Measurements from ENCODE around the gene TMEM120A.

DNA sequence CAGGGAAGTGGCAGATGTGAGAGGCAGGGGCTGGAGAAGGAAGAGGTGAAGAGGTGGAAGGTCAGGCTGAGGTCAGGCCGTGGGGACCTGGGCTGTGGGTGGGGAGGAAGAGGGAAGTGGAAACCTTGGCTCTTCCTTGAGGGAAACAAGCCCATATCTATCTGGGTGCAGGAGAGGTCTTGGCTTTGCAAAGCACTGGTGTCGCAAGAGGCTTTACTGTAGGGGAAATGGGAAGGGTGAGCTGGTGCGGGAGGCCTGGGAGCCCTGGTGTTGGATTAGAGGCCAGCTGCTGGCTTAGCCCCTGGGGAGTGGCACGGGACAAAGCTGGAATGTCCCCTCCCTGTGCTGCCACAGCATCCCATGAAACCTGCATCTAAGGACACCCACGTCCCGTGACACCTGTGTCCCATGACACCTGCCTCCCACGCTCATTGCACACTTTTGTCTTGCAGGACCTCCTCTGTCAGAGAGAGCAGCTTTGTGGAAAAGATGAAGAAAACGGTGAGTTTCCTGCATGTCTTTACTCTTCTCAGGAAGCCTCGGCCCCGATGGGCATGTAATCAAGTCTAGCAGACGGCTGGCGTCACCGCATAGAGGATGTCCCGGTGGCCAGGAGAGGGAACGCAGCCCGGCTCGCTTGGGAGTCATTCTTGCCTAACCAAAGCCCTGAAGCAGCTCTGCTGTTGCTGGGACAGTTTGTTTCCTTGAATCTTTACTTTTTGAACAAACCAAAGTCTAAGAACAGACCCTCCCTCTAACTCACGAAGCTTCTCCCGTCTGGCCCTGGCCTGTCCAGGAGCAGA is 22.2 kb downstream of the TMEM120A start:
- TF ChIP-seq POLR2A (IDR thresholded peaks at IDR 0.05) = no peak
- TF ChIP-seq, protein P1, sequence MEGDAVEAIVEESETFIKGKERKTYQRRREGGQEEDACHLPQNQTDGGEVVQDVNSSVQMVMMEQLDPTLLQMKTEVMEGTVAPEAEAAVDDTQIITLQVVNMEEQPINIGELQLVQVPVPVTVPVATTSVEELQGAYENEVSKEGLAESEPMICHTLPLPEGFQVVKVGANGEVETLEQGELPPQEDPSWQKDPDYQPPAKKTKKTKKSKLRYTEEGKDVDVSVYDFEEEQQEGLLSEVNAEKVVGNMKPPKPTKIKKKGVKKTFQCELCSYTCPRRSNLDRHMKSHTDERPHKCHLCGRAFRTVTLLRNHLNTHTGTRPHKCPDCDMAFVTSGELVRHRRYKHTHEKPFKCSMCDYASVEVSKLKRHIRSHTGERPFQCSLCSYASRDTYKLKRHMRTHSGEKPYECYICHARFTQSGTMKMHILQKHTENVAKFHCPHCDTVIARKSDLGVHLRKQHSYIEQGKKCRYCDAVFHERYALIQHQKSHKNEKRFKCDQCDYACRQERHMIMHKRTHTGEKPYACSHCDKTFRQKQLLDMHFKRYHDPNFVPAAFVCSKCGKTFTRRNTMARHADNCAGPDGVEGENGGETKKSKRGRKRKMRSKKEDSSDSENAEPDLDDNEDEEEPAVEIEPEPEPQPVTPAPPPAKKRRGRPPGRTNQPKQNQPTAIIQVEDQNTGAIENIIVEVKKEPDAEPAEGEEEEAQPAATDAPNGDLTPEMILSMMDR (IDR thresholded peaks at IDR 0.05) = no peak
- TF ChIP-seq POLR2AphosphoS5 (IDR thresholded peaks at IDR 0.05) = peak in 2 of 4 donors; percentile 34 to 52
